RWPE1 (cell line): ENCODE results near the gene ACY1.

Experiments
- CTCF ChIA-PET: fragments of 350-600 bp; sonication (Branson Sonifier 250); formaldehyde crosslinking; extraction: SDS; loops from one replicate; lab custom pipeline; 2021; lab: Yijun Ruan, JAX
- POLR2A ChIA-PET: fragments of 400-600 bp; formaldehyde crosslinking; extraction: SDS; loops from one replicate; lab custom pipeline; 2020; ENCODE audit warnings: antibody characterized with exemption; ENCODE audit not compliant: low non-redundant PET; lab: Yijun Ruan, JAX
- DNase-seq: peaks from one replicate; pipeline ENCODE4 v3.0.0; 2012; ENCODE audit warnings: low spot score
- H3K27ac ChIP-seq: fragments of 450-650 bp; 2 replicates; pipeline ENCODE4 v1.5.1; 2017
- CTCF ChIP-seq: fragments of 450-650 bp; conservative IDR thresholded peaks from 2 replicates; pipeline ENCODE4 v1.5.1; 2017; ENCODE audit warnings: low read depth, mild to moderate bottlenecking

Gene ACY1

GRCh38 chr3:52007291-52007690 lies 24.0 kb downstream of the ACY1 start:
- no peak for DNase-seq
- CTCF ChIA-PET = interaction anchor here (0.7 to 1.0 kb wide), 3 partner anchors 10 to 137 kb away, joined by 4 read pairs; no protein-coding TSS in a partner anchor
- TF ChIP-seq CTCF = no peak
- POLR2A ChIA-PET = no interaction called here
- peak overlapping the region; percentile 58 for H3K27ac ChIP-seq

DNA sequence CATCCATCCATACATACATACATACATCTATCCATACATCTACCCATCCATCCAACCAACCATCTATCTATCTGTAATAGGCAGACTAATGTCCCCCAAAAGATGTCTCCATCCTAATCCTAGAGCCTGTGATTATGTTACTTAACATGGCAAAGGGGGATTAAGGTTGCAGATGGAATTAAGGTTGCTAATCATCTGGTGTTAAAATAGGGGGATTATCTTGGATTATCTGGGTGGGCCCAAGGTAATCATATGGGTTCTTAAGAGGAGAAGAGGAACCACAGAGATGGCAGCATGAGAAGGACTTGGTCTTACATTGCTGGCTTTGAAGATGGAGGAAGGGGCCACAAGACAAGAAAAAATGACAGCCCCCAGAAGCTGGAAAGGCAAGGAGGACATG lies 27.1 kb downstream of the ACY1 start:
- no peak overlapping the region for H3K27ac ChIP-seq
- DNase-seq = no peak
- TF ChIP-seq CTCF = no peak
- POLR2A ChIA-PET = no interaction called here
- CTCF ChIA-PET = no interaction called here

DNA sequence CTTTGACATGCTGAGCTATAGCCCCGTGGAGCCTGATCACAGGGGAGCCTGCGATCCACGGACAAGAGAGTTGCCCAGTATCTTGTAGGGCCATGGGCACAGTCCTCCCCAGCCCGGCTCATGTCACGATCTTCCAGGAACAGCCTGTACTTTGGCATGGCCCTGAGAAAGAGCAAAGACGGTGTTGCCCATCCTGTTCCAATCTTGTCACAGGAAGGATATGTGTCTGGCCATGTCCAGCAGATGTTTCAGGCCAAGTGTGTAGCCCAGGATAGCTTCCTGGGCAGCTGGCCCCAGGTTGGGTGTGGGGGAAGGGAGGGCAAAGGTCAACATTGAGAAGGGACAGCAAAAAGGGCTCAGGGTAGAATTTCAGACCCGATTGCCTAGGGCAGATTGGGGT lies 29.4 kb downstream of the ACY1 start:
- ChIA-PET CTCF (no interaction called here), POLR2A (no interaction called here)

GRCh38 chr3:52013802-52014598 lies 30.7 kb downstream of the ACY1 start:
- no peak for TF ChIP-seq CTCF
- peak overlapping the region; percentile 32; the same call in 1 of the 2 replicates for H3K27ac ChIP-seq
- no peak for DNase-seq
- ChIA-PET POLR2A (no interaction called here), CTCF (interaction anchor here (0.7 kb wide), 2 partner anchors 13 to 22 kb away, joined by 3 to 5 read pairs; no protein-coding TSS in a partner anchor)

More for the DNA sequence above, 29.4 kb downstream of the ACY1 start:
- TF ChIP-seq CTCF = no peak
- DNase-seq = no peak
- peak overlapping the region; percentile 32 for H3K27ac ChIP-seq

- CTCF ChIA-PET = no interaction called here
- peak overlapping the region; percentile 26 for H3K27ac ChIP-seq
- DNase-seq = no peak
- TF ChIP-seq CTCF = no peak
- POLR2A ChIA-PET = no interaction called here
Measured at GRCh38 chr3:52014613-52015012, 31.3 kb downstream of the ACY1 start.

DNA sequence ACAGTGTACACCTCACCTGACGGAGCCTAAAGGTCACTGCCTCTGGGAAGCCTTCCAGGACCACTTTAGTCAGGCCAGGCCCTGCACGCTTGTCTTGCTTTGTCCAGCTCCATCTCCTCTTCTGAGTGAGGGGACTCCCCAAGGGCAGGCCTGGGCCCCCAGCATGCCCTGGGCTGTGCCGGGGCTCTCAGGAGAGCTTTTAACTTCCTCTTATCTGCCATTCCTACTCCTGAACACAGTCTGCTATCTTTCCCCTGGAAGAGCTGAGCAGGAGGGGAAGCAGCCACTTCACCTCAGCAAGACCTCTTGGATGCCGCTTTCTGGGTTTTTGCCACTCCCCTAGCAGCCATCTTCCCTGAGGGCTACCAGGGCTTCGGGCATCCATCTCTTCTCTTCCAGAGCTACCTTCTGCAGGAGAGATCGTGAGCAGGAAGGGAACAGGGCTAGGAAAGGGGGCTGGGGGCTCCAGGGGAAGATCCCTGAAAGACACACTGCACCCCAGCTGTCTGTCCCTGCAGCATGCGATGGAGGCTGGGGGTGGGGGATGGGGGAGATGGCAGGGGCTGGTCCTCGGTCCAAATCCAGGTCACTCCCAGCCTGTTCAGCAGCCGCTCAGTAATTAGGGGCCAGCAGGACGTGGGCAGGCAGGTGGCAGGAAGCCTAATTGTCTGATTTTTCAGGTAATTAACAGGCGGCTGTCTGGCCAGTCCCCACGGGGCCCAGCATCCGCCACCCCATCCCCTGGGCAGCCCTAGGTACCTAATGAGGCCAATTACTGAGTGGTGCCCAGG lies 32.3 kb downstream of the ACY1 start:
- H3K27ac ChIP-seq = peak overlapping the region; percentile 26
- TF ChIP-seq CTCF = no peak
- DNase-seq = no peak
- ChIA-PET CTCF (interaction anchor here (0.7 kb wide), 1 partner anchor 38 kb away, joined by 3 read pairs; no protein-coding TSS in a partner anchor), POLR2A (no interaction called here)
